ENCODE results near the gene ARFGAP1.

Gene ARFGAP1

GRCh38 chr20:63280929-63281545 lies 8.4 kb downstream of the ARFGAP1 start:
- no peak for DNase-seq

DNA sequence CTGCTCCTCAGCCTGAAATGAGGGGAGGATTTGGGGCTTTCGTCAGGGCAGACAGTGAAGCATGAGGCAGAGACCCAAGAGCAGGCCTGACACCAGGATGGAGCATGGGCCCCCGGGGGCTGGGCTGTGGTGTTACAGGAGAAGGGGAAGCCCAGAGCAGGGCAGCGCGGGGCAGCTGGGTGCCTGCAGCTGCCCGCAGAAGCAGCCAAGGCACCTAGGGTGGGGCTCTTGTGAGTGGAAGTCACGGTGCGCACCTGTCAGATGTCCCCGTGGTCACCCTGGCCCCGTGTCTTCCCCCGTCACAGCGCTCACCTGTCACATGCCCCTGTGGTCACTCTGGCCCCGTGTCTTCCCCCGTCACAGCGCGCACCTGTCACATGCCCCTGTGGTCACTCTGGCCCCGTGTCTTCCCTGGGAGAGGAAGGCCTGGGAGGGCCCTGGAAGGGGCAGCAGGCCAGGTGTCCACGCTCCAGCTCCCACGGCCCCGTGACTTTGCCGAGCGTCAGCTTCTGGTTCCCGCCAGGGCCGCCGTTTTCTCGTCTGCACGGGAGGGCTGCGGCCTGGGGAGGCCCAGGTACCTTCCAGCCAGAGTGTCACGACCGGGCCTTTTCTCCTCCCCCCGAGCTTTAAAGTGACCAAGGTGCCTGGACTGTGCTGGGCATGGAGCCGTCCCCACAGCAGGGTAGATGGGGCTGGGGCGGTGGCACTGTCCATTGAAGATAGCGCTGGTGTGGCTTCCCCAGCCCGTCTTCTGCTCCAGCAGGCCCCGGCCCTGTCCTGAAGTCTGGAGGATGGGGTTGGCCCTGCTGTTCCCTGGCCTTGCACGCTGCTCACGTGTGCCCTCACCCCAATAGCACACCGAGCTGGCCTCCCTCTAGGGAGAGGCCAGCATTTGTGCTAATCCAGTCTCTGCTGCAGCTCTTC lies 9.4 kb downstream of the ARFGAP1 start:
- no peak for DNase-seq

GRCh38 chr20:63282946-63283345 lies 10.3 kb downstream of the ARFGAP1 start:
- DNase-seq: no peak

GRCh38 chr20:63283397-63284082 lies 10.9 kb downstream of the ARFGAP1 start:
- no peak for DNase-seq

- DNase-seq: no peak
These were observed 11.4 kb downstream of the ARFGAP1 start for GRCh38 chr20:63284083-63284440.

- DNase-seq: no peak
These were observed 11.9 kb downstream of the ARFGAP1 start for GRCh38 chr20:63284544-63284949.

- DNase-seq: no peak
These were observed 12.4 kb downstream of the ARFGAP1 start for GRCh38 chr20:63284981-63285524.

GRCh38 chr20:63285636-63286615 lies 13.3 kb downstream of the ARFGAP1 start:
- DNase-seq: no peak

DNA sequence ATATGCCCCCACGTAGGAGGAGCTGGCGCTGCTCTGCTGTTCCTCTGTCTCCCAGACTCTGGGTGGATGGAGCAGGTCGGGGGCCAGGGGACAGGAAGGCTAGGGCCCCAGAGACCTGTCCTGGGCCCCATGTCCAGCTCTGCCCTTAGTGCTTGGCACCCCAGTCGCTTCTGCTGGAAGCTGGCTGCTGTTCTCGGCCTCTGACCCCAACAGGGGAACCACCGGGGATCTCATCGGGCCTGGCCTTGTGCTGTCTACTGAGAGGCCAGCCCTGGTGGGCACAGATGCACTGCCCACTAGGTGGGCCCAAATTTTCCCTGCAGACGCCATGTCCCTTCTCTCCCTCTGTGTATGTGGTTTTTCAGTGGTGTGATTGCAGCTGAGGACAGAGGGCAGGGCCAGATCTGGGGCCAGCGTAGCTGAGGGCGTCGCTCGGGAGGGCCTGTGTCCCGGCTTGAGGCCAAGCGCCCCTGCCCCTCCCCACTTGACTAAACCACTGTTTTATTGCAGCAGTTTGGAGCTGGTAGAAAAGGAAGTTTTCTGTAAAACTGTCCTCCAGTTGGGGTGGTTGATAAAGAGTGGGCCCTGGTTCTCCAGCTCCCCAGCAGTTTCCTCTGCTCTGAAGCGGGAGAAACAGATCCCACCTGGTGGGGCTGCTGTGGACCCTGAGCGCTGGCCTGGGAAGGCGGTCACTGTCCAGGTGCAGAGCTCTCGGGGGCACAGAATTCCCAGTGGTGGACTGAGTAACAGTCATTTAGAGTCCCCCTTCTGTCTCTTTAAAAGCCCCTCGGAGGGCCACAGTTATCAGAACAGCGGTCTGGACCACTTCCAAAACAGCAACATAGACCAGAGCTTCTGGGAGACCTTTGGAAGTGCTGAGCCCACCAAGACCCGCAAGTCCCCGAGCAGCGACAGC lies 14.4 kb downstream of the ARFGAP1 start:
- no peak for DNase-seq

GRCh38 chr20:63287697-63288580 lies 15.3 kb downstream of the ARFGAP1 start:
- DNase-seq: no peak

DNA sequence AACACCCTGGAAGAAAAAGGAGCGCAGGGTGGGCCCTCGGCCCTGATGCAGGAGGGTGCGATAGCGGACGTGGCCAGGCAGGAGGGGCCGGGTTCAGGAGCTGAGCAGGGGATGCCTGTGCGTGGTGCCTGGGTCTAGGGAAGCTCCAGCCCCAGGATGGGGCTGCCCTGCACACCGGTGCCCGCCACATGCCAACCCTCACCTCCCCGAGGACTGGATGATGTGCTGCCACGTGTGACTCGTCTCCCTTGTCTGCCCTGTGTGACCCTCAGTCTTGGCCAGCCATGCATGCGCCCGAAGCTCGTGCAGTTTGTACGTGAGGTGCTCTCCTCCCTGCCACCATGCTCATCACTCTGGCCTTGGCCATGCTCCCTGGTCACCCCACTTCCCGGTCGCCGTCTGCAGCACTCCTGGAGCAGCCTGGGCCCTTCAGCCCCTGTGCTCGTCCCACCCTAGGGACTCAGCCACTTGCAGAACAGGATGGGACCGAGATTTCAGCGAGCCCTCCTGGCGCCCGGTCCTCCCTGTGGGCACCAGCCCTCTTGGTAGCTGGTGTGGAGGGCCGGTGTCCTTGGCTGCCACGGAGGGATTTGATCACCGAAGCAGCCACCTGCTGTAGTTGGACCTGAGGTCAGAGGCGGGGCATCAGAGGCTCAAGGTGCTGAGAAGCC lies 16.1 kb downstream of the ARFGAP1 start:
- DNase-seq: no peak

DNA sequence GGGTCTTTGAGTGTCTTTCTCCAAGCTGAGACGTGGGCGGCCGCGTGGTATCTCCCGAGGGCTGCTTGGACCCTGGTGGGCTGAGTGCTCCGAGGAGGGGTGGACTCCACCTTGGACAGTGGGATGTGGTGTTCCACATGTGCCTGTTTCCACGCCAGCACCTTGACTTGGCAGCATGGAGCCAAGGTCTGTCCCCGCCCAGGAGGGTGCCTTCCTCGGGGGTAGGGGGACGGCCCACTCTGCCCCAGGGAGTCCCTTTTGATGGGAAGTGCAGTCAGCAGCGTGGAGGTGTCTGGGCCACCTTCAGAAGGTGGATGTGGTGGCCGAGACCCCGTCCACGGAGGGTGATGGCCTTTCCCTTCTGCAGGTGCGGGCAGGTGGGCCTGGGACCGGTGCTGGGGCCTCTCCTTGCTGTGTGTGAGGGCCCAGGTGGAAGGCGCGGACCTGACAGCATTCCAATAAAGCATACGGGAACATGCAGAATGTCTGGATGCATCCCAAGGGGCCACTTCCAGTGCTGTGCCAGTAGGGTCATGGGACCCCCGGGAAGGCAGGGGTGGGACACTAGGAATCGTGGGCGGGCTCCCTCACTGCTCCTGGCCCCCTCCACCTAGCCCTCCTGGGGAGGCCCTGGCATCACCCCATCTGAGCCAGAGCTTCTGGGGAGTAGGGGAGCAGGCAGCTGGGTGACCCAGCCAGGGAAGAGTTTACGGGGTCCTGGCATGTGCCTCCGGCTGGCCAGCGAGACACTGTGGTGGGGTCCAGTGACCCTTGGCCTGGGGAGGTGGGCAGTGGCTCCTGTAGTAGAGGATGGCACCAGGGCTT lies 16.9 kb downstream of the ARFGAP1 start:
- no peak for DNase-seq

- no peak for DNase-seq
These were observed 17.6 kb downstream of the ARFGAP1 start for GRCh38 chr20:63290136-63290676.

DNA sequence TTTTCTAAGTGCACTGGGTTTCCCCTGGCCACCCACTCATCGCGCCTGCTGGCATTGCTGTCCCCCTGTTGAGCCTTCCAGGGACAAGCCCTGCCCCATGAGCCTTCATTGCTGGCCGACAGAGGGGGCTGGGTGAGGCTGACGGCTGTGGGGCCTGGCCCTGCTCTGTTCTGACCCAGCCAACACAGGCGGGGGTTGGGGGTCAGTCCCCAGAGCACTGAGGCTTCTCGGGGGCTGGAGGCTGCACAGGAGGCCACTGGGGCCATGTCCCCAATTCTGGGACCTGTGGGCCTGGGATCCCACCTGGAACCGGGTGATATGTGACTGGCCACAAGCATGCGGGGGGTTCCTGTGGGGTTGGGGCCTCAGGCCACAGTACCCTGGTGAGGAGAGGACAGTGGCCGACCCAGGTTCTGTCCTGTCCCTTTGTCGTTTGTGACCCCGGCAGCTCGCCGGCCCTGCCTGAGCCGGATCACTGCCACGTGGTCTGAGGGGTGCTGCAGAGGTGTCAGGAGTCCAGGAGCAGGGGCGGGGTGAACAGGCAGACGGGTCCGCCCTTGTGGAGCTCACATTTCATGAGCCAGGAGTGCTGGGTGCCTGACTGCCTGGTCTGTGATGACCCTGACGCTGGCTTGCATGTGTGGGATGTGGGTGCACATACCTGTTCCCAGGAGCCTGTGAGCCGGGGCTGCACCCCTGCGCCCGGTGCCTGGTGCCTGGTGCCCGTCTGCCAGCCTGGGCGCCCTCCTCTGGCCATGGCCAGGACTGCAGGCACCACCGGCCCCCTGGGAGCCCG lies 18.3 kb downstream of the ARFGAP1 start:
- no peak for DNase-seq

- no peak for DNase-seq
These were observed 19.2 kb downstream of the ARFGAP1 start for GRCh38 chr20:63291811-63292210.

DNA sequence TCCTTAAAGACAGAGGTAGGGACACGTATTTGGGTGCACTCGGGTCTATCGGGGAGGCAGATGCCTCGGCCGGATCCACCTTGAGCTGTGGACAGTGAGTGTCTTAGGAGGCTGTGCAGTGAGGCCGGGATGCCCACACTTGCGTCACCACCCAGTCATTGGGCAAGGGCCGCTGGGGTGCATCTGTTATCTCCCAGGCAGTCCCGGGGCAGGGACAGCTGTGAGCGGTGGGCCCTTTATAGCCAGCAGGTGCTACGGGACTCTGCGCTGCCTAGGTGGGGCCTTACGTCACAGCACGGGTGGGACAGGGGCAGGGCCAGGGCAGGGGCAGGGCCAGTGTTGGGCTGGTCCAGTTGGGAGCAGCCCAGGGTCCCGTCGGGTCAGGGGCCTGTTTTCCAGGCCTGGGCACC lies 19.7 kb downstream of the ARFGAP1 start:
- no peak for DNase-seq

- DNase-seq: no peak
These were observed 20.3 kb downstream of the ARFGAP1 start, which contains the start of gene COL20A1 for GRCh38 chr20:63292904-63293303. TSS of gene COL20A1 (plus strand) at chr20:63293186. CDS start at chr20:63295108, 1,922 bp downstream.
